Left hindlimb (tissue), 1 donor: ENCODE measurements around the gene JAG2.

ENCODE experiments used
- DNase-seq: peaks from one replicate; pipeline ENCODE4 v3.0.0-alpha.2; 2018

JAG2 gene

DNA sequence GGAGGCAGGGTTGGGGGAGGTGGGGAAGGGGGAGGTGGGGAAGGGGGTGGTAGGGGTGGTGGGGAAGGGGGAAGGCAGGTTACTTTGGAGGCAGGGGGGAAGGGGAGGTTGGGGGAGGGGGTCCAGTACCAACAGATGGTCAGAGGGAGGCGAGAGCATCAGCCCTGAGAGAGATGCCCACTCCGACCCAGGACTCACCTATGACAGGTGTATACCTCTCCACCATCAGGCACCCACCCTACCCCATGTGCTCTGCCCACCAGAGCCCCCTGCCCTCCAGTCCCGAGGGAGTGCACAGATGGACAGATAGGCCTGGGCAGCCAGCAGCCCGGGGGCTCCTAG lies 18.6 kb downstream of the JAG2 start:
- no peak for DNase-seq

DNA sequence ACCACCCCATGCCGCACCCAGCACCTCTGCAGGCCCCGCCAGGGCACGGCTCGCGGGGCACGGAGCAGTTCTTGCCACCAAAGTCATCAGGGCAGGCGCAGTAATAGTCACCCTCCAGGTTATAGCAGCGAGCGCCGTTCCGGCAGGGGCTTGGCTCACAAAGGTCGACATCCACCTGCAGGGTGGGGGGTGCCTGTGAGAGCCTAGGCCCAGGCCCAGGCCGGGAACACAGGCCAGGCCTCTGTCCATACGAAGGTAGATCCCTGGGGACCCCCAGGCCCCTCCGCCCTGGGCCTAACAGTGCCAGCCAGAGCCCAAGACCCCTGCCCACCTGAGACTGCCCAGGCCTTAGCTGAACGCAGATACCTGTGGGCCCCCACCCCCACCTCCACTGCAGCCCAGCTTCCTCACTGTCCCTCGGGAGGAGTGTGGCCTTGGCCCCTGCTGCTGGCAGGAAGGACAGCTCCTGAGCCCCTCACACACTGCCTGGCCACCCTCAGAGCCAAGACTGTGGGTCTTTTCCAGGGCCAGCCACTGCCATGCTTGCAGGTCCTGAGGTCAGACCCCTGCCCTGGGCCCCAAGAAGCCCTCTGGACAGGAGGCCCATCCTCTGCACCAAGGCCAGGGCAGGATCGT lies 19.3 kb downstream of the JAG2 start:
- DNase-seq: peak; percentile 19

DNA sequence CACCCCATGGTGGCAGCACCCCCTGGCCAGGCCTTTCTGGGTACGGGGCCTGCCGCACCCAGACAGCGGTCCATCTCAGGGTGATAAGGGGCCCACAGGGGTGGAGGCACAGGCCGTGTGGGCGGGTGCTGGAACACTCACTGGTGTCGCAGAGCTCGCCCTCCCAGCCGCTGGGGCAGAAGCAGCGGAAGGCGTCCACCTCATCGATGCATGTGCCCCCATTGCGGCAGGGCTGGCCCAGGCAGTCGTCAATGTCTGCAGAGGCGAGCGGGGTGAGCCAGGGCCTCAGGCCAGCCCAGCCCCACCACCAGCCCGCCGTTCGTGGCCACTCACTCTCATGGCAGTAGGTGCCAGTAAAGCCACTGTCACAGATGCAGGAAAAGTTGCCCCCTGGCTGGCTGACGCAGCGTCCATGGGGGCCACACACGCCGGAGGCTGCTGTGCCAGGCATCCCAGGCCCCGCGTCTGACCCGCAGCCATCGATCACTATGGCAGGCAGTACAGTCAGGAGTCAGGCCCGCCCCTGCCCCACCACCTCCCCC lies 19.9 kb downstream of the JAG2 start:
- peak; percentile 19 for DNase-seq

GRCh38 chr14:105147671-105148603 lies 20.6 kb downstream of the JAG2 start:
- peak; percentile 30 for DNase-seq

GRCh38 chr14:105146976-105147635 lies 21.5 kb downstream of the JAG2 start:
- DNase-seq: peak; percentile 27

DNA sequence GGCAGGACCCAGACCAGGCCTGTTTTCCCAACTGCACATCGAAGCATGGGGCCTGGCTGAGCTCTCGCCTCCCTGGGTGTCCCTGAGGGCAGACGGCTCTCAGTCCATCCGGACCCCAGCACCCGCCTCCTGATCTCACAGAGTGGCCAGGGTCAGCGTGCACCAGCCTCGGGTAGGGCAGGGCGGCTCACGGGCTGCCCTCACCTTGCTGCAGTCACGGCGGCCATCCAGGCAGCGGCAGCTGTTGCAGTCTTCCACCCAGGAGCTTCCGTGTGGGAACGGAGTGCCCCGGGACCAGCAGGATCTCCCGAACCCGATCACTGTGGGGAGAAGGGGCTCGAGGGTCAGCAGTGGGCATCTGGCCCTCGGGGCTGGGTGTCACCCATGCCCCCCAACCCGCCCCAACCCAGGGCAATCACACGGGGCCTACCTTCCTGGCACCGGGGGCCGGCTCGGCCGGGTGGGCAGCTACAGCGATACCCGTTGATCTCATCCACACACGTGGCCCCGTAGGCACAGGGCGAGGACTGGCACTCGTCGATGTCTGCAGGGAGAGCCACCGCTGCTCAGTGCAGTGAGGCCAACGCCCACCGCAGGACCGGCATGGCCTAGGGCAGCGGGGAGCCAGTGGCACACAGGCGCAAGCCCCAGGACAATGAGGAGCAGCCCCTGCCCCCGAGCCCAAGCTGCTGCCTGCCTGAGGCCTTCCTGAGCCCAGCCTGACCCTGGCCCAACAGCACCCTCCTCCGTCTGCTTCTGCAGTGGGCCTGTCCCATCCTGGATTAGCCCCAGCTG lies 22.2 kb downstream of the JAG2 start:
- no peak for DNase-seq

GRCh38 chr14:105145381-105146180 lies 23.0 kb downstream of the JAG2 start:
- no peak for DNase-seq

DNA sequence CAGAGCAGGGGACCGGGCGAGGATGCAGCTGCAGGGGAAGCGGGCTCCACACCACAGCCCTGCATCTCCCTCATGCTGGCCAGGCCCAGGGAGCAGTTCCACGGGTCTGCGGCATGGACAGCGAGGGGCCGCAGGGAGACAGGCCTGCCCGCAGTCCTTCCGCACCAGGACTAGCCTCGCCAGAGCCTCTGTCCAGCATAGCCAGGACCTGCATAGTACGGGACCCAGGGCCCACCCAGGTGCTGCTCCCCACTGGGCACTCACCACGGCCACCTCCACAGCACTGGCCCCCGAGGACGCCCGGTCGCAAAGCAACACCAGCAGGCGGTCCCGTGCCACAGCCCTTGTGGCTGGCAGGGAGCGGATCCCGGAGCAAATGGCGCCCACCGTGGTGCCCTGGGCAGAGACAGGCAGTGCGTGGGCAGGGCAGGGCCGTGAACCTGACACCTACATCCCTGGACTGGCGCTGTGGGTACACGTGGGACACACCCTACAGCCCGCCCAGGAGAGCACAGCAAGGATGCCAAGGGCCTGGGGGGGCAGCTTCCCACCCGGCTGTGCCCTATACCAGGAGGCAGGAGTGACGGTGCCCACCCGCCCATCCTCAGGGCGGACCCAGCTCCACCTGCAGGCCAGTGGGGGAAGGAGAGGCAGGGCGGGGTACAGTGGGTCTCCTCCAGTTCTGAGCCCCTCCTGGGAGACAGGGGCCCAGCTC lies 23.8 kb downstream of the JAG2 start:
- no peak for DNase-seq

GRCh38 chr14:105144026-105144665 lies 24.4 kb downstream of the JAG2 start:
- no peak for DNase-seq

GRCh38 chr14:105143451-105144025 lies 25.0 kb downstream of the JAG2 start:
- no peak for DNase-seq

- no peak for DNase-seq
Observed at GRCh38 chr14:105142651-105143450, 25.7 kb downstream of the JAG2 start.

GRCh38 chr14:105141486-105142281 lies 26.9 kb downstream of the JAG2 start:
- DNase-seq: no peak

DNA sequence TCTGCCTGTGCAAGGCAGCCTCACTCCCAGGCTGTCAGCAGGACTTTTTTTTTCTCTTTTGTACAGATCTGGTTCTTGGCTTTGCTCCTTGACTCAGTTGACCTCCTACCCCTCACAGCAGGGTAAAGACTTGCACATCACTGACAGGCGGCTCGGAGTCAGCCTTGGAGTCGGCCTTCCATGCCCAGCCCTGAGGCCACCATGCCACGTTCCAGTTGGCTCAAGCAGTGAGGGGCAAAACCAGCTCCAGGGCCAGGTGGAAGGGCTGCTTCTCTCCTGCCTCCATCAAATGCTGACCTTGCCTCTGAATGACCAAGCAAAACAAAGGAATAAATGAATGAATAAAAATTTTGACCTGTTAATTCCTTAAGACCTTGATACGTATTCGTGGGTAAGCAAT lies 27.6 kb downstream of the JAG2 start:
- DNase-seq: no peak

DNA sequence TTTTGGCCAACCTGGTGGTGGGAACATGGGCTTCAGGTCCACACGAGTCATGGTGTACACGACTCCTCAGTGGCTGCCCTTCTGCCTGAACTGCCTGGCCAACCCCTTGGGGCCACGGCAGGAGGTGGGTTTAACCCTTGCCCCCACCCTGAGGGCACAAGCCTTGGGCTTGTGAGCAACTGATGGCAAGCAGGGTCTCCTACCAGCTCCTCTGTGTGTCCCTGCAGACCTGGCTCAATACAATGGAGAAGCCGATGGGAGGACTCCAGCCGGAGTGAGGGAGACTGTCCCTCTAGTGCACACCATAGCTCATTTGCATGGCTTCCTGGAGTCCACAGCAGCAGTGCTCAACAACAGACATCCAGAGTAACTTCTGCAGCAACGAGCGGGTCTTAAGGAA lies 28.0 kb downstream of the JAG2 start:
- DNase-seq: no peak

- DNase-seq: no peak
Observed at GRCh38 chr14:105139831-105140239, 28.7 kb downstream of the JAG2 start.

DNA sequence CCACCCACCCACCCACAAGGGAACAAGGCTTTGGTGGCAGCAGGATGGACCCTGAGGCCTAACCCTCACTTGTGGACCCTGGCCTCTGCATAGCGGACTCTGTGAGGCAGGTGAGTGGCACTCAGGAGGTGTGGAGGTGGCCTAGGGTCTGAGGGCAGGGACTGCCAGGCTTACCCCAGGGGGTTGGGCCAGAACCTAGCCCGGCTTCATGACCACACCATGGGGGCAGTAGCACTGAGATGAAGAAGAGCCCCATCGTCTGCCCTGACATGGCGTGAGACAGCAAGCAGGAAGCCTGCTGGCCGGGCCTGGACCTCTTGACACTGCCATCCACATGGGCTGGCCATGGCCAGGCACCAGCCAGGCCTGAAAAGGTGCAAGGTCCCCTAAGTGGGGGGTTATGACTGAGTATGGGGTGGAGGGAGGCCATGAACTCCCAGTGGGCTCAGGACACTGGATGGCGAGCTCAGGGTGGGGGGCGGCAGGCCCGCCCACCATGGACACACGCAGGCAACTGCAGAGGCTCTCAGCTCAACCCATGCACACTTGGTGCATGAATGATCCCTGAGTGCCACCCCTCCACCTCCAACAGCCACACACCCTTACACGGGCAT lies 29.3 kb downstream of the JAG2 start:
- DNase-seq: no peak

DNA sequence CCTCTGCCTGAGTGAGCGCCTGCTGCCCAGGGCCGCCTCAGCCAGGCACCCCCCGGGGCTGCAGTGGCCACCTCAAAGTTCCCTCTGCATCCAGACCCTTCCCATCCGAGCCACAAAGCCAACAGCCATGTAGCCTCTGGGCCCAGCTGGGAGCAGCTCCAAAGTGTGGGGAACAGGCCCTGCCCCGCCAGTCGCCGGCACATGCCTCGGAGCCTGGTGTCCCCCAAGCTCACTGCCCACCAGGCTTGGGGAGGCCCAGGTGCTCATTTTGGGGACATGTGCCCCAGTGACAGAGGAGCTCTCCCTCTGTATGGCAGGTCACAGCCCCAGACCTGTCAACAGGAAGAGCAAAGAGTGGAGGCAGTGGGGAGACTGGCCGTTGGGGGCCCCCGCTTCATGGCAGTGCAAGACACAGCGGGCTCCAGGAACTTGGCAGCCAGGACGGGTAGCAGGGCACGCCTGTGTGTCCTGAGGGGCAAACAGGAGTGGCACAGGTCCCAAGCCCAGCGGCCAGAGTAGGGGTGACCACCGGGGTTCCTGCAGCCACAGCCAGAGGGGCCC lies 29.9 kb downstream of the JAG2 start:
- DNase-seq: no peak
